GM08714 (cell line): ENCODE data around the gene RNU6-8.

ENCODE experiments used
- H3K4me3 ChIP-seq: fragments of 200-500 bp; sonication (Bioruptor generic); 2 replicates; pipeline ENCODE4 v1.5.1; 2014; ENCODE audit warnings: mild to moderate bottlenecking, low read length, inconsistent platforms
- ZNF274 ChIP-seq: IDR thresholded peaks from 2 replicates; pipeline ENCODE4 v1.6.1; 2012; ENCODE audit warnings: mild to moderate bottlenecking, low read depth, low read length

Gene RNU6-8

DNA sequence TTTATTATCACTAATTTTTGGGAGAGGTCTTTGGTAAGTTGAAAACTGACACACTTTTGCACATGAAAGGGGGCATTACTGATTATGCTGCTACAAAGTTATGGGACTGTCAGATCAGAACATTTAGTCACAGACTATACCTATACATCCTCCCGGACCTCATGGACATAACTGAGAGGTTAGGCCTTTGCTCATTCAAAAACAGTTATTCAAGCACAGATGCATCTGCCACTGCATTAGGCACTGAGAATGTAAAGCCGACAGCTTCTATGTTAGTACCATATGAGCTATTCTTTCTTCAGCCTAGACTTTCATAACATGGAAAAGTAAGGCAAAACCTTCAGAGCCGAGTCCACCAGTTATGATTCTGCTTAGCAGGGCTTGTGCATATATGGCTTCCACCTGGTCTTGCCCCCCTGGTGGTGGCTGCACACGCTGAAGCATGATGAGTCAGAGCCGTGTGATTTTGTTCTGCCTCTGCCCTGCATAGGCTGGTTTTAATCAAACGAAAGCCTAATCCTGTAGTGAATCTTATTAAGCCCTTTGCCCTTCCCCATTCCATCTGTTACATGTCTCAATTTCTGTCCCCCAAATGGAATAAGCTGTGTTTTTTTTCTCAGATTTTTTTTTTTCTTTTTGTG lies 21.8 kb upstream of the RNU6-8 start:
- no peak overlapping the region for H3K4me3 ChIP-seq
- no peak for TF ChIP-seq ZNF274

DNA sequence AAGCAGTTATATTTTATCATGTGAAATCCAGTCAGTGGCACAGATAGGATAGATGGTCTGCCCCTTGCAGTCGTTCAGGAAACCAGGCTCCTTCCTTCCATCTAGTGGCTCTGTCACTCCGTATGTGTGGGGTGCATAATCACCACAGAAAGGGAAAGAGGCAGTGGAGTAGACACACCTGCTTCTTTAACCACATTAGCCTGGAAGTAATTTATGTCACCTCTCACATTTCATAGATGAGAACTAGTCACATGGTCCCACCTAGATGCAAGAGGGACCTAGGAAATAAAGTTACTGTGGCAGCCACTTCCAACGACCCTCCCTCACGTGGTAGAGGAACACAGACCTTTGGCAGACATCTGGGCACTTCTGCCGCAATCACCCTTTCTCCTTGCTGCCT lies 14.2 kb upstream of the RNU6-8 start:
- H3K4me3 ChIP-seq, result no peak overlapping the region
- no peak for TF ChIP-seq ZNF274

GRCh38 chr14:32212833-32213232 lies 9.8 kb upstream of the RNU6-8 start:
- no peak overlapping the region for H3K4me3 ChIP-seq
- TF ChIP-seq ZNF274, result no peak

GRCh38 chr14:32211068-32211404 lies 8.0 kb upstream of the RNU6-8 start:
- H3K4me3 ChIP-seq, result no peak overlapping the region

DNA sequence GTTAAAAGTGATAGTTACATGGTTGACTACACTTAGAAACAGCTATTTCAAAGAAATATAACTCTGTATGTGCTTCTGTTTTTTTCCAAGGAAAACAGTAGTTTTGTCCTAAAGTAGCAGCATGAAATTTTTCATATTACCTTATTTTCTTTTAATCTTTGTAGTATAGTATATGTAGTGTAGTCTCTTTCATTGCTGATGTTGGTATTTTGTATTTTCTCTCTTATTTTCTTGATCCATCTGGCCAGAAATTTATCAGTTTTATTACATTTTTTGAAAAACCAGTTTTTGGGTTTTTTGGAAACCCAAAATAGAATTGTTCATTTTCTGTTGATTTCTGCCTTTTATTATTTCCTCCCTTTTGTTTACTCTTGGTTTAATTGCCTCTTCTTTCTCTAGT lies 6.4 kb upstream of the RNU6-8 start:
- no peak overlapping the region for H3K4me3 ChIP-seq
- no peak for TF ChIP-seq ZNF274

More at GRCh38 chr14:32211068-32211404, 8.0 kb upstream of the RNU6-8 start:
- no peak for TF ChIP-seq ZNF274

- TF ChIP-seq ZNF274, result no peak
- no peak overlapping the region for H3K4me3 ChIP-seq
Measured at GRCh38 chr14:32208490-32208889, 5.4 kb upstream of the RNU6-8 start.

DNA sequence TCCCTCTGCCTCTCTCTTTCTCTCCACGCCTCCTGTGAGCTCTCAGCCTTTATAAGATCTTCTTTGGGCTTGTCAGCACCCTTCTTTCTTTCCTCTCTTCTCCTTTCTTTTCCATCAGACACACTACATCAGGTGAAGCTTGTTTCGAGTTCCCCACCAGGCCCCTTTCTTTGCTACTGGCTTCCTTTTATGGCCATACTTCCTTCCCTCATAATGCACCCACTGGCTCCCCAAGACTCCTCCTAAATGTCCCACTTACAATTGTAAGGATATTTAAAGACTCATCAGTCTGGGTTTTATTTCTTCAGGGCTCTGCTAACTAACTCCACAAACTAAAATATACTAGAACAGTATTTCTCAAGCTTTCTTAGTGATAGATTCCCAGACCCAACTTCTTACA lies 3.5 kb upstream of the RNU6-8 start:
- no peak for TF ChIP-seq ZNF274
- H3K4me3 ChIP-seq, result no peak overlapping the region

- TF ChIP-seq ZNF274, result no peak
- no peak overlapping the region for H3K4me3 ChIP-seq
Measured at GRCh38 chr14:32205984-32206383, 2.9 kb upstream of the RNU6-8 start.

- TF ChIP-seq ZNF274, result no peak
- H3K4me3 ChIP-seq, result no peak overlapping the region
Measured at GRCh38 chr14:32205554-32205953, 2.5 kb upstream of the RNU6-8 start.

- H3K4me3 ChIP-seq, result peak overlapping the region; percentile 59
- TF ChIP-seq ZNF274, result no peak
Measured at GRCh38 chr14:32203928-32204357, 874 bp upstream of the RNU6-8 start.

- no peak for TF ChIP-seq ZNF274
- H3K4me3 ChIP-seq, result peak overlapping the region; percentile 74
Measured at GRCh38 chr14:32202491-32202997, 525 bp downstream of the RNU6-8 start.

DNA sequence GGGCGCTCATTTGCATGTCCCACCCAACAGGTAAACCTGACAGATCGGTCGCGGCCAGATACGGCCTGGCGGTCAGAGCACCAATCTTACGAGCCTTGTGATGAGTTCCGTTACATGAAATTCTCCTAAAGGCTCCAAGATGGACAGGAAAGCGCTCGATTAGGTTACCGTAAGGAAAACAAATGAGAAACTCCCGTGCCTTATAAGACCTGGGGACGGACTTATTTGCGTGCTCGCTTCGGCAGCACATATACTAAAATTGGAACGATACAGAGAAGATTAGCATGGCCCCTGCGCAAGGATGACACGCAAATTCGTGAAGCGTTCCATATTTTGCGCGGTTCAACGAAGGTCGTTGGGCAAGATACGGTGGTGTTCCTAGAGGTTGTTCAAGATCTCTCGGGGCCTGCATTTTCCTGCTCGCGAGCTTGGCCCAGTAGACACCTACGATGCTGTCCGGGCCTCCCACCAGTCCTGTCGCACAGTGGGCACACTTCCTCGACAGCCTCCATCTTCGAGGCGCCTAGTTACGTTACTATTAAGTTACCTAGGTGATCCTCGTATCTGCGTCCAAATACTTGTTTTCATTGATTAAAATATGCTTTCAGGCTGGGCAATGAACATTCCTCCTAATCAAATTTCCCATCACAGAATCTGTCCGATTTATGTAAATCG lies 1.1 kb downstream of the RNU6-8 start, which contains the start of gene RNU6-7:
TSS of gene RNU6-7 (plus strand) at position 230 of the 675 bp plus-strand sequence.
- peak within 1 kb of the TSS; percentile 74 for H3K4me3 ChIP-seq
- TF ChIP-seq ZNF274, result no peak

DNA sequence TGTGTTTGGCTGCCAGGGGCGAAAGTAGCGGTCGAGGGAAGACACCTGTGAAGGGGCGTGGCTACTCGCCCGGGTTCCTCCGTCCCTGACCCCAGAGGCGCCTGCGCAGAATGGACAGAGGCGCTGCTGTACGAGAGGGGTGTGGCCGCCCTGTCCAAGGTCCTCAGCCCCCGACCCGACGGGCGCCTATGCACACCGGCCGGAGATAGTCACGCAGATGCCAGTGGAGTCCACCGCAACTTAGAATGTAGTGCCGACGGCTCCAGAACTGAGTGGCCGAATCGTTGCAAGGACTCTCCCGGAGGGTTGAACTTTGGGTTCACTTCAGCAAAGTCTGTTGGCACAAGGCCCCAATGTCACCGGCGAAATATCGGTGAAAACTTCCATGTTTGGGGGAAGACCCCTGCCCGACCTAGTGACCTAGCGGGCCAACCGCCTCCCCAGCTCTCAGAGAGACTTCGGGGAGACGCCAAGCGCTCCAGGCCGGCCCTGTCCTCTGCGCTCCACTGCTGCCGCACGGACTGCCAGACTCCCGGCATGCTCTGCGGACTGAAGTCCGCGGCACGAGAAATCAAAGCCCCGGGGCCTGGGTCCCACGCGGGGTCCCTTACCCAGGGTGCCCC lies 1.8 kb downstream of the RNU6-8 start:
- peak overlapping the region; percentile 74 for H3K4me3 ChIP-seq
- no peak for TF ChIP-seq ZNF274

- TF ChIP-seq ZNF274, result no peak
- peak overlapping the region; percentile 74 for H3K4me3 ChIP-seq
Measured at GRCh38 chr14:32200368-32201192, 2.5 kb downstream of the RNU6-8 start.
